CD4-positive, alpha-beta T cell (primary cell): ENCODE results near the gene GNAZ. TPM values are rescaled to one million over a fixed set of nuclear protein-coding genes. Genes with fewer than 3 reads are reported as not detected.

ENCODE experiments used
- ATAC-seq: fragments of 200-7000 bp; cut with Tn5 transposase; one replicate; pipeline ENCODE4 v1.10.0; 2022; ENCODE audit warnings: mild to moderate bottlenecking; ENCODE audit not compliant: poor library complexity
- CTCF ChIA-PET: fragments of 350-600 bp; sonication (Branson Sonifier 250); formaldehyde crosslinking; loops from one replicate; lab custom pipeline; 2021; ENCODE audit warnings: antibody characterized with exemption, inconsistent platforms; lab: Charles Lee
- POLR2A ChIA-PET: fragments of 350-600 bp; sonication (Branson Sonifier 250); formaldehyde crosslinking; loops from one replicate; lab custom pipeline; 2021; ENCODE audit warnings: antibody characterized with exemption, inconsistent platforms; lab: Charles Lee
- DNase-seq, 14 experiments: peaks; one replicate each; pipeline ENCODE4 v3.0.0-alpha.2; 2013 to 2020; ENCODE audit warnings: mixed read lengths in 2 of 14
- H3K27ac ChIP-seq, 2 donors: one replicate each; pipeline versions ENCODE4 v1.5.1 to v1.7.0; 2013; ENCODE audit warnings: low read length in 2 of 2, low read depth in 1 of 2, mild to moderate bottlenecking in 1 of 2
- H3K27me3 ChIP-seq, 2 experiments: 1 replicate in 1 of 2; 2 replicates in 1 of 2; pipeline versions ENCODE4 v1.6.1 to v1.7.0; 2013; ENCODE audit warnings: low read length in 2 of 2, control low read depth in 1 of 2, mild to moderate bottlenecking in 1 of 2, moderate library complexity in 1 of 2; ENCODE audit not compliant: insufficient read depth in 2 of 2, control insufficient read depth in 1 of 2
- H3K36me3 ChIP-seq: one replicate; pipeline ENCODE4 v1.6.1; 2013; ENCODE audit warnings: low read length, control low read depth; ENCODE audit not compliant: insufficient read depth
- H3K4me1 ChIP-seq: one replicate; pipeline ENCODE4 v1.6.1; 2013; ENCODE audit warnings: low read length, control low read depth; ENCODE audit not compliant: insufficient read depth
- H3K4me3 ChIP-seq: one replicate; pipeline ENCODE4 v1.5.1; 2013; ENCODE audit warnings: mild to moderate bottlenecking, low read length, moderate library complexity
- H3K9me3 ChIP-seq, 2 experiments: 1 replicate in 1 of 2; 2 replicates in 1 of 2; pipeline versions ENCODE4 v1.6.1 to v1.7.0; 2013; ENCODE audit warnings: low read length in 2 of 2, mild to moderate bottlenecking in 2 of 2, control low read depth in 1 of 2, moderate library complexity in 1 of 2; ENCODE audit not compliant: control insufficient read depth in 1 of 2, insufficient read depth in 1 of 2
- H3K27ac Mint-ChIP-seq: one replicate; pipeline ENCODE4 v1.8.0; 2020; ENCODE audit warnings: mixed read lengths
- H3K27me3 Mint-ChIP-seq: one replicate; pipeline ENCODE4 v1.8.0; 2021; ENCODE audit warnings: mixed read lengths
- H3K36me3 Mint-ChIP-seq: one replicate; pipeline ENCODE4 v1.8.0; 2021; ENCODE audit warnings: low read depth, mixed read lengths
- H3K4me1 Mint-ChIP-seq: one replicate; pipeline ENCODE4 v1.8.0; 2021; ENCODE audit warnings: low read depth, mixed read lengths
- H3K4me3 Mint-ChIP-seq: one replicate; pipeline ENCODE4 v1.8.0; 2020; ENCODE audit warnings: mild to moderate bottlenecking, mixed read lengths
- H3K9me3 Mint-ChIP-seq: one replicate; pipeline ENCODE4 v1.8.0; 2020; ENCODE audit warnings: mixed read lengths
- CTCF ChIP-seq: fragments of 200-600 bp; IDR thresholded peaks from one replicate; pipeline ENCODE4 v1.8.0; 2022; ENCODE audit warnings: antibody characterized with exemption, mild to moderate bottlenecking
- intact Hi-C, 2 experiments: fragments of 100-400 bp; cut with DNase I in 1 of 2; cut with micrococcal nuclease in 1 of 2; formaldehyde crosslinking; loops; one replicate each; pipeline versions ENCODE4 v1.15.1 to v1.9.0; 2023 to 2025; cut with DNase I, micrococcal nuclease
- total RNA-seq, 174 experiments: library from RNA in 2 of 174; stranded (reverse) in 2 of 174; gene quantifications; one replicate each; pipeline ENCODE4 v1.2.3 and lab custom pipeline; 2021 to 2026

GNAZ gene
- total RNA-seq, 2 experiments from 2014 or later: 0.20 to 0.38 TPM

DNA sequence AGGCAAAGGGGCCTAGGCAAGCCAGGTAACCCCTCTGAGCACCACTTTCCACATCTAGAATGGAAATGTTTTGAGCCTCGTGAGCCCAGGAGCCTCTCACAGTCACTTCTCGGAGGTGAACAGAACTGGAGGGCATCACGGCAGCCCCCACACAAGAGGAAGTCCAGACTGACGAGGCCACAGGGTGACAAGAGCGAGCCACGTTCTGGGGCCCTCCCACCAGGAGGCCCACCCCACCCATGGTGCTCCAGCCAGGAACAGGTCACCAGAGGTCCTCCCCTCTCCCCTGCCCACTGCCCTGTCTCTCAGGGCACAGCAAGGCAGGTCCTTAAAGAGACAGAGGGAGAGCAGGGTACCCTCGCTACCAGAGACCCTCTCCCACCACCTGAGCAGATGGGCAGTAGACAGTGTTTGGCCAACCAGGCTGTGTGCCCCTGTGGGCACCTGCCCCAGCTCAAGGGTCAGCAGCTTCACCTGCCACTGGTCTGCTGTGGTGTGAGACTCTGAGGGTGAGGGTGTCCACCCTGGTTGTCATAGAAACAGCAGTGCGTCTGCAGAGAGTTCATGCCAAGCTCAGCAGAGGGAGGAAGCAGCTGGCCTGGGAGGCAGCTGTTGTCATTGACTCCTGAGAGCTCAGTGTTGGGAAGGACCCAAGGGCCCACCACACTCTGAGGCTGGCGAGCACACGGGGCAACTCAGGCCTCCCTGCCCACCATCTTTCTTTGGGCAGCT is 40.0 kb downstream of the GNAZ start:
- H3K36me3 ChIP-seq: no peaks in the 10 kb centered on the region
- H3K4me3 ChIP-seq: no peak overlapping the region
- Mint-ChIP-seq H3K4me3 (no peak overlapping the region), H3K9me3 (no peaks in the 10 kb centered on the region), H3K4me1 (no peaks in the 10 kb centered on the region), H3K27me3 (no peaks in the 10 kb centered on the region), H3K27ac (no peak overlapping the region), H3K36me3 (no peaks in the 10 kb centered on the region)
- no peak overlapping the region for H3K27ac ChIP-seq
- ChIA-PET CTCF (no interaction called here), POLR2A (no interaction called here)
- H3K27me3 ChIP-seq: no peaks in the 10 kb centered on the region
- DNase-seq (no peak), ATAC-seq (no peak)
- H3K4me1 ChIP-seq: no peaks in the 10 kb centered on the region
- intact Hi-C loops: no loop called here
- TF ChIP-seq CTCF: no peak
- H3K9me3 ChIP-seq: no peaks in the 10 kb centered on the region

DNA sequence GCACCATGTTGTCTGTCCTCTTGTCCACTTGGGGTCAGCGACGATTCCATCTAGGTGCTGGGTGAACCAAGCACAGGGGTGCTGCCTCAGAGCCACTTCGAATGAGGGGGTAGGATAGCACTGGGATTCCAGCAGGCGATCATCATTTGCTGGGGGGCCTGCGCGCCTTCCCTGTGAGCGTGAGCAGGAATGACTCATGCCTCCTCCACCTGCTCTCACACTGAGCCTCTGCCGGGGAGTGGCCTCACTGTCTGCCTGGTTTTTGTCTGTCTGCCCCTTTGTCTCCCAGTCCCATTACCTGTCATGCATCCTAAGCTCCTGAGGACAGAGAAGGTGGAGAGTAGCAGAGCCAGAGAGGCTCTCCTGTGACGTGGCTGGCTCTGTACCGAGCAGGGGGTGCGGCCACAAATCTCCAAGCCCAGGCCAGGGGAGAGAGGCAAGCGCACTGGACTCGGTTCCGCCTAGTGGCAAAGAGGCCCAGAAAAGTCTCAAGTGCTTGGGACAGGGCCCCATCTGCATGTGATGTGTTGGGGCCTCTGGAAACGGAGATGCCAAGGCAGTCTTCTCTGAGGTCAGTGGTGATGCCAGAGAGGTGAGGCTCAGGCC is 40.7 kb downstream of the GNAZ start:
- H3K27me3 ChIP-seq: no peaks in the 10 kb centered on the region
- CTCF ChIA-PET: no interaction called here
- Mint-ChIP-seq H3K9me3 (no peaks in the 10 kb centered on the region), H3K27ac (no peak overlapping the region), H3K4me3 (no peak overlapping the region), H3K36me3 (no peaks in the 10 kb centered on the region), H3K4me1 (no peaks in the 10 kb centered on the region), H3K27me3 (no peaks in the 10 kb centered on the region)
- no peaks in the 10 kb centered on the region for H3K4me1 ChIP-seq
- no peak for TF ChIP-seq CTCF
- ATAC-seq (no peak), DNase-seq (no peak)
- no peaks in the 10 kb centered on the region for H3K36me3 ChIP-seq
- H3K4me3 ChIP-seq: no peak overlapping the region
- POLR2A ChIA-PET: no interaction called here
- no peak overlapping the region for H3K27ac ChIP-seq
- H3K9me3 ChIP-seq: no peaks in the 10 kb centered on the region
- intact Hi-C loops: no loop called here

DNA sequence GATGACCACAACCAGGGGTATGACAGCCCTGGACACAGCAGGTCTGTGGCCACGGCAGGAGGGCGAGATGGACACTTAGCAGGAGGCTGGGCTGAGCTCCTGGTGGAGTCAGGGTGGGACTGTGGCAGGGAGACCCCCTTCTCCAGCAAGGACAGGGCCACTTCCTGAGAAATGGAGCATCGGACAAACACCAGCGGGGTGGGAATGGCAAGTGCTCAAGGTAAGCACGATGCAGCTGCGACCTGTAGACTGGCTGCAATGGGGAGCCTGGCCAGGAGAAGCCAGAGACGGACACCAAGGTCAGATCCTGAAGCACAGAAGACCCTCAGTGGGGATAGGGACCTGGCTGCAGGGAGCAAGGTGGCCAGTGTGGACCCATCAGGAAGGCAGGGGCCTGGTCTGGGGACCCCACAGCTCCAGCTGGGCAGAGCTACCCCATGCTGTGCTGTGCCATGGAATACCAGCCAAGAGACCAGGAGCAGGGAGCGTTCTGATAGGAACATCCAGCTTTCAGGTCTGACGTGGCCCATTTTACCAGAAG is 42.2 kb downstream of the GNAZ start:
- no peaks in the 10 kb centered on the region for H3K9me3 ChIP-seq
- H3K9me3 Mint-ChIP-seq: no peaks in the 10 kb centered on the region
- no peaks in the 10 kb centered on the region for H3K4me1 Mint-ChIP-seq
- H3K27me3 Mint-ChIP-seq: no peaks in the 10 kb centered on the region
- ChIA-PET POLR2A (no interaction called here), CTCF (no interaction called here)
- DNase-seq: no peak
- no peaks in the 10 kb centered on the region for H3K36me3 ChIP-seq
- H3K4me3 Mint-ChIP-seq: no peak overlapping the region
- TF ChIP-seq CTCF: no peak
- no peak overlapping the region for H3K27ac Mint-ChIP-seq
- no peak overlapping the region for H3K4me3 ChIP-seq
- H3K4me1 ChIP-seq: no peaks in the 10 kb centered on the region
- intact Hi-C loops: no loop called here
- H3K36me3 Mint-ChIP-seq: no peaks in the 10 kb centered on the region
- no peak for ATAC-seq
- no peak overlapping the region for H3K27ac ChIP-seq
- H3K27me3 ChIP-seq: no peaks in the 10 kb centered on the region
